ENCODE data around the gene EML5. TPM values are rescaled to one million over a fixed set of nuclear protein-coding genes. Genes with fewer than 3 reads are reported as not detected.

Gene EML5

Small RNA genes within 50 kb of the gene (small RNA-seq; reads per million reads assigned to genes)
- gene RF00019 (not detected), gene RNU4-92P (not detected)
